ENCODE data around the gene TNFRSF8.

TNFRSF8 gene

GRCh38 chr1:12159816-12160215, 96.7 kb downstream of the TNFRSF8 start:
- DNase-seq (ENCODE audit: low read depth in 2 of 2), result no peak

GRCh38 chr1:12161324-12161661, 98.2 kb downstream of the TNFRSF8 start:
- DNase-seq (ENCODE audit: low read depth in 2 of 2), result no peak

DNA sequence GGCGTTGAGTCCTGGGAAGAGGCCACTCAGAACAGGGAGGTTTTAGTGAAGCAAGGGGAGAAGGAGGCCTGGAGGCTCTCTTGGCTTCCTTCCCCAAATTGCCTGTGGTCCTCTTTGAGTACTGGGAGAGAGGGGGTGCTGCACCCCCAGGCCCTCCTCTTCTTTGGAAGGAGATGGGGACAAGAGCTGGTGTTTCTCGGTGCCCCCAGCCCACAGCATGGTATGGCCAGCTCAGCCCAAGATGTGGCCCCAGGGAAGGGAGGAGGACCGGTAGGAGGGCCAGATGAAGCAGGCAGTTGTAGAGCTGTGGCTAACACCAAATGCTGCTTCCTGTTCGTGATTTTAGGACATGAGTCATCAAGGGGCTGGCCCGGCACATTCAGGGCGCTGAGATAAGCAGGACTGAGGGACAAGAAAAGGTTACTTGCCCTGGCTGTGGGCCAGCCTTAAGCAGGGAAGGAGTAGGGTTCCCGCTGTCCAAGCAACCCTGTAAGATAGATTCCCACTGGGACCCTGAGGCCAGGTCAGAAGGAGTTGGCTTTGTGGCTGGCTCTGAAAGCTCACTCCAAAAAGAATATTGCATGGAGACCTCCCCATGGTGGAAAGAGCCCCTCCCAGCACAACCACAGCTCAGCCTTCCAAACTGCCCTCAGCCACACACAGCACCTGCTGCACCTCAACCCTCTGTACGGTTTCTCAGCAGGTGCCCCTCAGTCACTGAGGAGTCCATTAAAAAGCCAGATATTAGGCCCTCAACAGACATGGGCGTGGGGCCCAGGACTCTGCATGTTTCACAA, 98.8 kb downstream of the TNFRSF8 start:
- DNase-seq (ENCODE audit: low read depth in 2 of 2), result peak; percentile 56 to 58

DNA sequence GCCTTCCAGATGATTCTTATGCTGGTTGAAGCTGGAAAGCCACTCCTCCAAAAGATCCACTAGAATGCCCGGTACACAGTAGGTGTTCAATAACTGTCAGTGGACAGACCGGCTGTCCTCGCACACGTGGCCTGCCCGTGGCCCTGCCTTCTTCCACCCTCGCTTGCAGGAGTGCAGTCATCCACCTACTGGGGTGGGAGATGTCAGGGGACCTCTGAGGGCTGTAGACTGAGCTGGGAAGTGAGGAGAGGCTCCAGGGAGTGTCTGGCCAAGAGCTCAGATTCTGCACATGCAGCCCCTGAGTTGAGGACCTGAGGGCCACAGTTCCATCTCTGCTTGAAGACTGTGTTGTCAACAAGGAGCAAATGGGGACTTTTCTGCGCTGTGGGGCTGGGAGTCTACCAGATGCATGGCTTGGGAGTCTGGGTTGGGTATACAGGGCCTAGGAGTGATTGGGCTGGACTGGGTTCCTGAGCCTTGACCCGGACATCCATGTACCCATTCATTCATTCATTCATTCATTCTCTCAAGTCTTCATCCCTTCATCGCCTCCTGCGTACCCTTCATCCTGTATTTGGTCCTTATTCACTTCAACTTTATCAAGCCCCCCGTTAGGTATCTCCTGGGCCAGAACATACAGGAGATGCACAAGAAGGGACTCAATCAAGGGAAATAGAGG, 99.5 kb downstream of the TNFRSF8 start:
- no peak for DNase-seq (ENCODE audit: low read depth in 2 of 2)

DNA sequence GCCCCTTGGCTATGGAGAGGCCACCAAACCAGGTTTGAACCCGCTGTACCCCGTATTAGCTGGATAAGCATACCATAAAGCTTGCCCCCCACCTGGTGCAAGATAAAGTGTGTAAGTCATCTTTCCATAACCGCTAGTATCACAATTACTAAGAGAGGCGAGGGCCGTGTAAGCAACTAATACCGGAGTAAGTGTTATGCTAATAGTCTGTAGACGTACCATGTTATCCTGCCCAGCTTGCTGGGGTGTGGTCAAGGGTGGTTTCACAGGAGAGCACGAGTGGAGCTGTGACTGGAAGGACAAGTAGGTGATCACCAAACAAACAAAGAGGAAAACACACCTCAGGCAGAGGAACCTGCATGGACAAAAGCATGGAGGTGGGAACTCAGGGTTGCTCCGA, 100.1 kb downstream of the TNFRSF8 start:
- DNase-seq (ENCODE audit: low read depth in 2 of 2), result no peak

GRCh38 chr1:12164210-12164609, 101.1 kb downstream of the TNFRSF8 start:
- DNase-seq (ENCODE audit: low read depth in 2 of 2), result no peak

GRCh38 chr1:12165342-12165741, 102.2 kb downstream of the TNFRSF8 start:
- DNase-seq (ENCODE audit: low read depth in 2 of 2), result no peak

- peak; percentile 50 to 52 for DNase-seq (ENCODE audit: low read depth in 2 of 2)
Measured at GRCh38 chr1:12166834-12167492, 103.9 kb downstream of the TNFRSF8 start, which contains the start of gene TNFRSF1B. TNFRSF1B (plus strand) TSS chr1:12166991; CDS start chr1:12167092, 101 bp downstream.

DNA sequence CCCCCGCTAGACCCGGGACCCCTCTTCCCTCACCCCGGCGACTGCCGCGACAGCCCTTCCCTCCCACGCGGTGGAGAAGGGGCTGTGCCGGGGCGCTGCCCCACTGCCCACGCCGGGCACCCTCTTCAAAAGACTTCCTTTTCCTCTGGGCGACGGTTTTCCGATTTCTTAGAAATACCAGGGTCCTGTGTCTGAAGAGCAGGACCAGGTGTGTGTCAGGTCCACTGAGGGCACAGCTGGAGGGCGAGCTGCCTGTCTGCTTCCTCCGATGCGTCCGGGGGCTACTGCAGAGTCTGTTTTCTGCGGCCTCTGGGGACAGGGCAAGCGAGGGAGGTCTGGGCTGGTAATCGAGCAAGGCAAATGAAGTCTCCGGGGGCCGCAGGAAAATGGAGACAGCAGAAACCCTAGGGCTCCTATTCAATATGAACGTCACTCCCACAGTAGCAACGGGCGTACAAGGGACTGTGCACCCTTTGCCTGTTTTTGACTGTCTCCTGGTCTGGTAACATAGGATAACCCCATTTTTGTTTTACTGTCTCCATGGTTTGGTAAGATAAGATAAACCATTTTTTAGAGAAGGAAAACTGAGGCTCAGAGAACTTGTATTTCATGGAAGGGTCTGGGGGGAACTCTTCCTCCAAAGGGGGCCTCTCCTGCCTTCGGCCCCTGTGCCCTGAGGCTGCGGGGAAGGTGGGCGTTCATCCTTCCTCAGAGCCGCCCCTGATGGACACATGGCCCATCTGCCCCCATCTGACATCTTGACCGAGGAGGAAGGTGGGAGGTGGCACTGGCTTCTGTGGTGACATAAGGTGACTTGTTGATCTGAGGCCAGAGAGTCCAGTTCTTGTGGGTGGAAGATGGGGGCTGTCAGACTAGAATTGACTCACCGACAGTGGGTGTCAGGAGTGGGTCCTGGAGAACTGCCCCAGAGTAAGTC, 104.7 kb downstream of the TNFRSF8 start:
- no peak for DNase-seq (ENCODE audit: low read depth in 2 of 2)

GRCh38 chr1:12168451-12169160, 105.5 kb downstream of the TNFRSF8 start:
- DNase-seq (ENCODE audit: low read depth in 2 of 2), result no peak

- no peak for DNase-seq (ENCODE audit: low read depth in 2 of 2)
Measured at GRCh38 chr1:12169442-12170135, 106.5 kb downstream of the TNFRSF8 start.

DNA sequence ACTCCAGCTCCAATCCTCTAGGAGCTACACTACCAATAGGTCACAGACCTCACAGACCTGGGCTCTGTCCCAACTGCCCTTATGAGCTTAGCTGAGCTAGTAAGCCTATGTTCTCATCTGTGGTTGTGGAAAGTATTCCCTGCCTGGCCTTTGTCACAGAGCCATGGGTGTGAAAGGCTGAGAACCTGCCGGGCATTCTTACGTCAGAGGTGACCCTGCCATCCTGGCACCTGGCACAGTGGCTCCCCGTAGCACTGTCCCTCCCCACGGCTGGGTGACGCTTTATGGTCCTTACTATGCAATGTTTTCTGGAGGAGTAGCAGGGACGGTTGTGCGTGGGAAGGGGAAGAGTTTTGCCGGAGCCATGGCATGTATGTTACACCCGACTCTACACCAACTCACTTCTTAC, 107.2 kb downstream of the TNFRSF8 start:
- no peak for DNase-seq (ENCODE audit: low read depth in 2 of 2)

GRCh38 chr1:12171206-12172041, 108.3 kb downstream of the TNFRSF8 start:
- no peak for DNase-seq (ENCODE audit: low read depth in 2 of 2)

DNA sequence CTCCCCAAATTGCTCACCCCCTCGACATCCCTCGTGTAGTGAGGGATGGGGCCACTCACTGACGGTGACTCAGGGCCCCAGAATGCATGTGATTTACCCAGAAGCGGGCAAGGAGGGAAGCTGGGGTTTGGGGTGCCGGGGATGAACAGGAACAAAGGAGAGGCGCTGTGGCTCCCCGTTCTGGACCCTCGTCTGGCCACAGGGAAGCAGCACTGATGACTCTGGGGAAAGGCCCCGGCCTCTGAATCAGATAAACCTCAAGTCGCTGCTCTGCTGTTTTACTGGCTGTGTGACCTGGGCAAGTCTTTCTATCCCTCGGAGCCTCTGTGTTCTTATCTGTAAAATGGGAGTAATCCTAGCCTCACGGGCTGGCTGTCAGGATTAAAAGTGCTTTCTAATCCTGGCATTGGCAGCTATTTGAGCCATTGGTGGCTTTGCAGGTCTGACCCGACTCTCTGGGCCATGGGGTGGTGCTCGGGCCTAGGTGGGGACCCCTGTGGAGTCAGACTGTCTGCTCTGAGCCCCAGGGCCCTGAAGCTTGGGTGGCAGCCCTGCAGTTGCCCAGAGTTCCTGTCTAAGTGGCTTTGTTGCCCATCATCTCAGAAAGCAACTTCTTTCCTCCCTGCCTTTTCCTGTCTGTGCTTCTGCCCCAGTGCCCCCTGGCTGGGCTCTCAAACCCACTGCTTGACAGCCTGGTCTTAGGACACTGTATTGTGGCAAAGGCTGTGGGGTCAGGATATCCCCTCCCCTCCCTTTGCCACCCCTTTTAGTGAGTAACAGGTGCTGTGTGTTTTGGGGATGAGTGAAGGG, 109.1 kb downstream of the TNFRSF8 start:
- DNase-seq (ENCODE audit: low read depth in 2 of 2), result no peak

DNA sequence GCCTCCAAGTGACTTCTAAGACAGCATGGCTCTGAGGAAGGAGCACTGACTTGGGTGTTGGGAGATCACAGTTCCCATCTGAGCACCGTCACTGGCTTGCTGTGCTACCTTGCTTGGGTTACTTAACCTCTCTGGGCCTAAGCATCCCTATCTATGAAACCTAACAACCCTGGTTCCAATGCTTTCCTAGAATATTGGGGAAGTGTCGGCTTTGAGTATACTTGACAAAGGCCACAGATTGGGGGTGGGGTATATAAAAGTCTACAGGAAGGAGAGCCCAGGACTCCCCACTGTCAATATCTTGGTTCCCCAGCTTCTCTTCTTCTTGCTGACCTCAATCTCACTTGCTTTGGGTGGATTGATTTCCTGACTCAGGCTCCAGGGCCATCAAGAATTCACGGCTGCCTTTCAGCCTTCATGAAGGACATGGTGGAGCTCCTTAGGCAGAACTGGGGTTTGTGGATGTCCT, 110.0 kb downstream of the TNFRSF8 start:
- no peak for DNase-seq (ENCODE audit: low read depth in 2 of 2)

- peak; percentile 86 to 95 for DNase-seq (ENCODE audit: low read depth in 2 of 2)
Measured at GRCh38 chr1:12173631-12174121, 110.6 kb downstream of the TNFRSF8 start.

DNA sequence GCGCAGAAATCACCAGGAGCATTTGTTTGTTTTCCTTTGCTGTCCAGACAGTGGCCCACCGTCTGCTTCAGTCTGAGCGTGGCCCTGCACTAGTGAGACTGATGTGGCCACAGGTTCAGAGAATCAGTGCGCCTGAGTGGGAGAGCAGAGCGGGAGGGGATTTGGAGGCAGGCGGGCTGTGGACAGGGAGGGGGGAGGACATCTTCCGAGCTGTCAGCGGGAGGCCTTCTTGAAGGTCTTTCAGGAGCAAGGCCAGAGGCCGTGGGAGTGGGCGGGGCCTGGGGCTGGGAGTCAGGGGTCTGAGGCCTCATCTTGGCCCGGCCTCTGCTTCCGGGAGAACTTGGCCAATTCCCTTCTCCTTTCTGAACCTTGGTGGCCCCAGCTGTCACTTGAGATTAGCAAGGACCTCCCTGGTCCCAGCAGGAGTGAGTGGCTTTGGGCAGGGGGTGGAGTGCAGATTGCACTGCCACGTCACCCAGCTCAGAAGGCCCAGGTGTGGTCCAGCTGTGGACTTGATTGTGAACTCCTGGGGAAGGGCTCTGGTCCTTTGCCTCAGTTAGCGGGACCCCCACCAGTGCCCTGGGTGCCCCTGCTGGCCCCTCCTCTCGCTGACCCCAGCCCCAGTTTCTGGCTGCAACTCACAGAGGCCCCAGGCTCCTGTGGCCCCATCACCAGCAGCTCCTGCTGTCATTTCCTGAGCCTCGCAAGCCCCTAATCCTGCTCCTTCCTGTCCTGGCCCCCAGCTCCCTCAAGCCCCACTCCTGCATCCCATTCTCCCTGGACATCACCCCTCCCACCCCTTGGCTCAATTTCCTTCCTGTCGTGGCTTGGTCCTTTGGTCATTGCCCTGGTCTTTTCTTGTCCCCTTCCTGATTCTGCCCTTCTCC, 112.1 kb downstream of the TNFRSF8 start:
- no peak for DNase-seq (ENCODE audit: low read depth in 2 of 2)
